Neutrophil (primary cell): Measurements from ENCODE around the gene SAE1.
"Not testable (repeated sequence)": the region's sequence is repeated elsewhere in the genome, so short reads cannot be mapped to it uniquely, and the experiment has no call there.

Experiments used
- H3K27ac ChIP-seq: fragments of 200-600 bp; sonication (generic); 2 replicates; pipeline ENCODE4 v1.5.1; 2016; ENCODE audit warnings: mild to moderate bottlenecking, moderate library complexity
- H3K27me3 ChIP-seq: fragments of 200-600 bp; sonication (generic); 2 replicates; pipeline ENCODE4 v1.6.0; 2016; ENCODE audit warnings: mild to moderate bottlenecking
- H3K36me3 ChIP-seq: fragments of 200-600 bp; sonication (generic); 2 replicates; pipeline ENCODE4 v1.5.1; 2017
- H3K4me1 ChIP-seq, 2 experiments: fragments of 200-600 bp in 1 of 2; sonication (generic) in 1 of 2; 1 replicate in 1 of 2; 2 replicates in 1 of 2; pipeline versions ENCODE4 v1.5.1 to v1.6.1; 2013 to 2016; ENCODE audit warnings: low read depth in 1 of 2, low read length in 1 of 2, mild to moderate bottlenecking in 1 of 2, moderate library complexity in 1 of 2; ENCODE audit not compliant: control insufficient read depth in 1 of 2, insufficient read depth in 1 of 2
- H3K4me3 ChIP-seq, 2 experiments: fragments of 200-600 bp in 1 of 2; sonication (generic) in 1 of 2; 1 replicate in 1 of 2; 2 replicates in 1 of 2; pipeline ENCODE4 v1.5.1; 2013 to 2016; ENCODE audit warnings: low read depth in 1 of 2, low read length in 1 of 2, mild to moderate bottlenecking in 1 of 2, moderate library complexity in 1 of 2
- H3K9me3 ChIP-seq: fragments of 200-600 bp; sonication (generic); 2 replicates; pipeline ENCODE4 v1.5.1; 2016
- CTCF ChIP-seq: fragments of 200-600 bp; sonication (generic); IDR thresholded peaks from 2 replicates; pipeline ENCODE4 v1.5.1; 2016; ENCODE audit warnings: antibody characterized with exemption

Gene SAE1

GRCh38 chr19:47243364-47243775, 112.7 kb downstream of the SAE1 start:
- Histone ChIP-seq H3K27ac (peak overlapping the region; percentile 77), H3K27me3 (peaks cover 67% of the 10 kb centered on the region), H3K4me1 (peaks cover 37 to 47% of the 10 kb centered on the region in 2 experiments), H3K9me3 (no peaks in the 10 kb centered on the region), H3K4me3 (peak overlapping the region; percentile 51 to 60), H3K36me3 (no peaks in the 10 kb centered on the region)
- TF ChIP-seq CTCF = no peak

- Histone ChIP-seq H3K36me3 (no peaks in the 10 kb centered on the region), H3K9me3 (no peaks in the 10 kb centered on the region), H3K27ac (peak overlapping the region; percentile 77), H3K4me3 (peak overlapping the region; percentile 51 to 60), H3K4me1 (peaks cover 37 to 47% of the 10 kb centered on the region in 2 experiments), H3K27me3 (peaks cover 61% of the 10 kb centered on the region)
- TF ChIP-seq CTCF = peak; percentile 100
Observed at GRCh38 chr19:47243776-47244547, 113.3 kb downstream of the SAE1 start.

- Histone ChIP-seq H3K9me3 (no peaks in the 10 kb centered on the region), H3K36me3 (no peaks in the 10 kb centered on the region), H3K27me3 (peaks cover 31% of the 10 kb centered on the region), H3K4me1 (peaks cover 20 to 29% of the 10 kb centered on the region in 2 experiments), H3K4me3 (no peak overlapping the region), H3K27ac (no peak overlapping the region)
- TF ChIP-seq CTCF = peak; percentile 90
Observed at GRCh38 chr19:47247308-47247990, 116.8 kb downstream of the SAE1 start.

- not testable (repeated sequence) for H3K36me3 ChIP-seq, H3K27me3 ChIP-seq, H3K9me3 ChIP-seq, H3K4me3 ChIP-seq
- Histone ChIP-seq H3K27ac (peak overlapping the region; percentile 26), H3K4me1 (peaks cover 11 to 17% of the 10 kb centered on the region in 2 experiments)
Observed at GRCh38 chr19:47253016-47253415, 122.4 kb downstream of the SAE1 start.

- H3K4me1 ChIP-seq = peaks cover 14 to 22% of the 10 kb centered on the region in 2 experiments
- TF ChIP-seq CTCF = no peak
- H3K4me3 ChIP-seq = no peak overlapping the region
- peaks cover 3% of the 10 kb centered on the region for H3K36me3 ChIP-seq
- peaks cover 6% of the 10 kb centered on the region for H3K27me3 ChIP-seq
- peak overlapping the region; percentile 26 for H3K27ac ChIP-seq
- H3K9me3 ChIP-seq = no peaks in the 10 kb centered on the region
Observed at GRCh38 chr19:47253467-47253881, 122.8 kb downstream of the SAE1 start.

GRCh38 chr19:47253970-47254369, 123.3 kb downstream of the SAE1 start:
- Histone ChIP-seq H3K27ac (peak overlapping the region; percentile 26), H3K36me3 (peaks cover 8% of the 10 kb centered on the region), H3K27me3 (peaks cover 6% of the 10 kb centered on the region), H3K4me1 (peaks cover 14 to 26% of the 10 kb centered on the region in 2 experiments), H3K4me3 (no peak overlapping the region), H3K9me3 (no peaks in the 10 kb centered on the region)
- no peak for TF ChIP-seq CTCF
